Embryonic facial prominence (tissue), 1 donor: ENCODE data around the gene FANCG.

Experiments used
- DNase-seq: peaks from one replicate; pipeline ENCODE4 v3.0.0-alpha.2; 2016; ENCODE audit errors: extremely low spot score

FANCG gene

GRCh38 chr9:35079426-35080341, at the start of gene FANCG:
TSS of gene FANCG (minus strand) at chr9:35079942. CDS start at chr9:35079524, 418 bp downstream.
- peak; percentile 81 for DNase-seq

GRCh38 chr9:35116898-35117551, 37.3 kb upstream of the FANCG start:
- DNase-seq: peak; percentile 92

- DNase-seq: no peak
Observed at GRCh38 chr9:35116539-35116897, 36.8 kb upstream of the FANCG start.

DNA sequence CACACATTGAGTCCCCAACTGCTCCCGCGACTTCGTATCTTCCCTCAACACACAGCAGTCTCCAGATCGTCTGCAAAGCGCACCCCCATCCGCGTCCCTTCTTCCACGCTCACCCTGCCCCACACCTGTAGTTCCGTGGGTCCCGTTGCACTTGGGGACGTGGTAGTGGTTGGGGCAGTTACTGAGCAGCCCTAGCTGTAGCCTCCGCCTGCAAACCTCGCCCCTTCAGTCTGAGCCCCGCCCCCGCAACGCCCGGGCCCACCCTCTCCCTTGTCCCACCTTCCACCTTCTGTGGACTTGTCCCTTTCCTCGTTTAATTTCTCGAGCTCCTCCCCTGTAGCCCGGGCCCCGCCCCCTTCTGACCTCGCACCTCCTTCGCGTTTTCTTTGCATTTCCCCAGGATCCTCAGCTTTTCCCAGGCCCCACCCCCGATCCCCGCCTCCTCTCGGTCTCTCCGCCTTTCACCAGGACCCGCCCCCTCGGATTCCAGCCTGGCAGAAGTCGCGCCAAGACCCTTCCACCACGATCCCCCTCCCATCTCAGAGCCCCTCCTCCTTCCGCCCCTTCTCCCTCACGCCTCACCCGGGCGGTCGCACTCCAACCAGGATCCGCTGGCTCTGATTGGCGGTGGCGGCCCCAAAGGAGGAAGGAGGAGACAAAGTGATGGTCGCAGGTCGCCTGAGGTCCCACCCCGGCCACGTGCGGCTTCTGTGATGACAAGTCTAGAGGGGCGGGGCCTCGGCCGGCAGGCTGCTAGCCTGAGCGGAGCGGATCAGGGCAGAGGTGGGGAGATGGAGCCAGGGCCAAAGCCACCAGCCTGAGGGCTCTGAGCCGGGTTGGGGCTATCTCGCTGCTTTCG, 36.2 kb upstream of the FANCG start, which contains the start of gene ATOSB:
TSS of gene ATOSB (minus strand) at position 183 of the 859 bp plus-strand sequence. CDS start 7,588 bp downstream, outside the sequence.
- peak; percentile 92 for DNase-seq

DNA sequence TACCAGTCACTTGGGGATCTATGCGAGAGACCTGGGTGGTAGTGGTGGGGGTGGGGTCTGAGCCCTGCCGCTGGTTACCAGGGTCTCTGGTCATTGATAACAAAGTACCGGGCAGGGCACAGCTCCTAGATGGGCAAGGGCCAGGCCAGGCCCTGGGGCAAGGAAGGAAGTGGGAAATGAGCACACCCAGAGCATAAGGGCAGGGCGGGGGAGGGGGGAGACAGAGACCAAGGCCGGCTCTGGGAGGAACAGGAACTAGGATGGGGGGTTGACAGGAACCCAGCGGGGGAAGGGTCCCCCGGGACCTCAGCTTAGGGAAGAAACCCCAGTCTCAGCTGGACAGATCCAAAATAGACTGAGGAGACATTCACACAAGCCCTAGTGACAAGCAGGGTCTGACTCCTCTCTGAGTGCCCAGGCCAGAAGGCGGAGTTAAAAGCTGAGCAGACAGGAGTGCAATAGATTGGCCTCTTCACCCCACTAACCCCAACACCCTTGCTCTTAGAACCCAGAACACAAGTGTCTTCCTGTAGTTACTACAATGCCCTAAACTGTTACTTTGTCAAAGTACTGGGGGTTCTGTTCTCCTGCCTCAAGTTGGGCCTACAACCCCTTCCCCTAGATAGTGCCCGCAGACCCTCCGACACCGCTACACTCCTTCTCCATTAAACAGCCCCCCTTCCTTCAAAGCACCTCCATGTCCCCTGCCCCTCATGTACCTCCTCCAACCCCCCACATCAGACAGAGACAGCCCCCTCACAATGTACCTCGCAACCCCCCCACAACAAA, 35.3 kb upstream of the FANCG start:
- no peak for DNase-seq

DNA sequence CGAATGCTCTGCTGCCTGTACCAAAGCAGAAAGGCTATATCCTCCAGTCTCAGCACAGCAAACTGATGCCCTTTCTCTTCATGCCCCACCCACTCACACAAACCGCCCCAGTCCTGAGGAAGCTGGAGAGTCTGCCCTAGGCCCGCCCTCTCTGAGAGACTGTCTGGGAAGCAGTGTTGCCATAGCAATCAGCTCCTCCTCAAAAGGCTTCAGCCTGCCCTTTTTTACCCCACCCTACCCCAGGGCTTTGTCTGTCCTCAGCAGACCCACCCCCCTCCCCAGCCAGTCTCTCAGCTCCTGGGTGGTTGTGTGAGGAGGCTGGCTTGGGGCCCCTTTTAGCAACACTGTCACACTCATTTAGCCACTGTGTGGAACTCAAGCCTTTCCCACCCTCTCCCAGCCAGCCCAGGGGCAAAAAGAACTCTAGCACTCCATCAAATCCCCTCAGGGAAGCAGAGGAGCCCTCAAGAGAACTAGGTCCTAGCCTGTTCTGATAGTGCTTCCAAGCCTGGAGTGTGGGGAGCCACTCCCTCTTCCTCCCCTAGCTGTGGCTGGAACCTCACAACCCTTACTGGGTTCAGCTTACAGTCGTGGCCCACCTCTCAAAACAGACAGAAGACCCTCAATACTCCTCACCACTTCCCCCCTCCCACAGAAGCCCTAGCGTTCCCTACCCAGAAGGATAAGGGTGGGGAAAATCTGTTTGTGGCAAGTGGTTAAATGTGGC, 34.5 kb upstream of the FANCG start:
- peak; percentile 85 for DNase-seq

GRCh38 chr9:35112257-35113020, 32.7 kb upstream of the FANCG start:
- DNase-seq: no peak

GRCh38 chr9:35111001-35111933, 31.5 kb upstream of the FANCG start:
- peak; percentile 91 for DNase-seq

DNA sequence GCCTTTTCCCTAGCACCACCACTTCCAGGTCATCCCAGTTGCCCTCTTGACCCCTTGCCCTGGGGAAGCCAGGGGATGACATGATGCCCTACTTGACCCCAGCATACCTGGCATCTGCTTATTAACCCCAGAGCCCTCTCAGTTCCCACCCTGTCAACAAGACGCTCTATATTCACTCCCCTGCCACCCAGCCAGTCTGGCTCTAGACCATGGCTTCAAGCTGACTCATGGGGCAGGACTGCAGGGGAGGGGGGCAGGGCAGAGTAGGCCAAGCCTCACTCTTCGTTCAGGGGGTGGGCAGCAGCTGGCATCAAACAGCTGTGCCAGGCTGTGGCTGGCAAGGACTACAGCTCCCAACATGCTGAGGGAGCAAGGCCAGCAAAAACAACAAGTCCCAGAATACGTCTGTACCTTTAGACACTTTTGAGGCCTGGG, 30.6 kb upstream of the FANCG start:
- no peak for DNase-seq

- no peak for DNase-seq
Observed at GRCh38 chr9:35108946-35109575, 29.3 kb upstream of the FANCG start.

DNA sequence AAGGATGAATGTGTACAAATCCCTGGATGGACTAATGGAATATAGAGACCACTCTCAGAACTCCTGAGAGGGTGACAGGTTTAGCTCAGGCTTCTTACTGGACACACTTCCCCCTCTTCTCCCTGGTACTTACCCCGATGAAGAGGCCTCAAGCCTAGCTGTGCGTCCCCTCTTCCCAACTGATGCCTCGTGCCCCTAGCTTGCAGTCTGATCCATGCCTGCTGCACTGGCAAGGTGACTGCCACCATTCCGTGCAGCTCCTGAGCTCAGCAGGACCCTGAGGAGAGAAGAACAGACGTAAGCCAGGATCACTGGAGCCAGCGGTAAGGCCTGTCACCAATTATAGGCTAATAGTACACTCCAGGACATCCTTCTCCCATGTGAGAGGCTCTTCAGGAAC, 28.7 kb upstream of the FANCG start:
- DNase-seq: no peak

GRCh38 chr9:35107297-35108290, 27.9 kb upstream of the FANCG start:
- DNase-seq: no peak

DNA sequence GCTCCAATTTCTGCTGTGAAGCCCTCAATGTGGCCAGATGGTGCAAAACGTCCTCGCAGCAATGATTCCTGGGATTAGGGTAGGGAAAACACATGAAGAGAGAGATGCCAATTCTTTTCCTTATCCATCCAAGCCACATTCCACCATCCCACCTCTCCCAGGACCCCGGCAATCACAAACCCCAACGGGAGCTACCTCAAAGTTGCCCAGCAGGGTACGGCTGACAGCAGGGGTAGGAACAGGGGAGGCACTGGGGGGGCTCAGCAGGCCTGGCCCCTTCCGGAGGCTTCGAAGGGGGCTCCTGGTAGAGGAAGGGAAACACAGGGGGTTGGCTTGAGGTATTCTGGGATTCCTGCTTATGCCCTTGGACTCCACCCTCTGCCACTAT, 26.6 kb upstream of the FANCG start:
- DNase-seq: no peak

- DNase-seq: no peak
Observed at GRCh38 chr9:35105571-35106342, 26.0 kb upstream of the FANCG start.

GRCh38 chr9:35105126-35105525, 25.4 kb upstream of the FANCG start:
- DNase-seq: no peak

- DNase-seq: no peak
Observed at GRCh38 chr9:35104586-35104985, 24.8 kb upstream of the FANCG start.
